GM23338 (cell line): ENCODE results near the gene SPAG7.

Experiments
- CREB1 ChIP-seq: fragments of 250-450 bp; sonication (Bioruptor Pico); IDR thresholded peaks from 2 replicates; pipeline ENCODE4 v1.5.0; 2020; ENCODE audit warnings: low read depth, mild to moderate bottlenecking, moderate library complexity
- CTCF ChIP-seq, 2 experiments: fragments of 200-600 bp in 1 of 2; sonication (generic) in 1 of 2; conservative IDR thresholded peaks; 2 replicates each; pipeline versions ENCODE4 v1.5.1 to v1.6.1; 2016 to 2017; ENCODE audit warnings: antibody characterized with exemption in 2 of 2, low read depth in 2 of 2, mild to moderate bottlenecking in 2 of 2, moderate library complexity in 1 of 2
- EZH2 ChIP-seq: fragments of 200-600 bp; sonication (generic); IDR thresholded peaks from one replicate; pipeline ENCODE4 v1.8.0; 2017; ENCODE audit warnings: antibody characterized with exemption, mild to moderate bottlenecking, low read depth; ENCODE audit not compliant: unreplicated experiment
- EZH2phosphoT487 ChIP-seq: fragments of 200-600 bp; sonication (generic); IDR thresholded peaks from one replicate; pipeline ENCODE4 v1.8.1; 2018; ENCODE audit warnings: antibody characterized with exemption; ENCODE audit not compliant: unreplicated experiment
- JUNB ChIP-seq: IDR thresholded peaks from one replicate; pipeline ENCODE4 v1.6.1; 2016; ENCODE audit warnings: antibody characterized with exemption; ENCODE audit not compliant: unreplicated experiment
- NANOG ChIP-seq: IDR thresholded peaks from 2 replicates; pipeline ENCODE4 v1.6.1; 2016; ENCODE audit warnings: antibody characterized with exemption, borderline replicate concordance
- POLR2AphosphoS5 ChIP-seq: IDR thresholded peaks from 2 replicates; pipeline ENCODE4 v1.6.1; 2016; ENCODE audit warnings: antibody characterized with exemption, low read depth
- REST ChIP-seq: IDR thresholded peaks from one replicate; pipeline ENCODE4 v1.6.1; 2018; ENCODE audit warnings: antibody characterized with exemption; ENCODE audit not compliant: unreplicated experiment
- STAT1 ChIP-seq: IDR thresholded peaks from one replicate; pipeline ENCODE4 v1.6.1; 2016; ENCODE audit warnings: antibody characterized with exemption; ENCODE audit not compliant: unreplicated experiment
- ZNF462 ChIP-seq: fragments of 250-450 bp; sonication (Bioruptor Pico); IDR thresholded peaks from 2 replicates; pipeline ENCODE4 v1.5.0; 2020; ENCODE audit warnings: mild to moderate bottlenecking, moderate library complexity

GRCh38 chr17:4919511-4920047, 48.0 kb downstream of the SPAG7 start:
- TF ChIP-seq CTCF (conservative IDR thresholded peaks at IDR 0.05; ENCODE audit: low read depth in 2 of 2) (no peak), REST (no peak), POLR2AphosphoS5 (no peak), EZH2 (no peak), CREB1 (no peak), JUNB (no peak), EZH2phosphoT487 (no peak), ZNF462 (CRISPR knock-in tag) (no peak), STAT1 (no peak), NANOG (no peak)
